OCI-LY7 (cell line): ENCODE measurements around the gene TMC7. TPM values are rescaled to one million over a fixed set of nuclear protein-coding genes. Genes with fewer than 3 reads are reported as not detected.

Experiments
- BruUV-seq: library from RNA; stranded (reverse); fragments of 400-500 nt; replicated peaks from 2 replicates; lab custom pipeline; 2021; lab: Mats Ljungman, UMichigan
- CTCF ChIA-PET: fragments of 300-600 bp; sonication (Branson Sonifier 250); formaldehyde crosslinking; loops from one replicate; lab custom pipeline; 2022; ENCODE audit warnings: antibody characterized with exemption; ENCODE audit not compliant: unreplicated experiment; lab: Charles Lee
- POLR2A ChIA-PET: fragments of 300-600 bp; sonication (Branson Sonifier 250); formaldehyde crosslinking; loops from one replicate; lab custom pipeline; 2022; ENCODE audit warnings: antibody characterized with exemption; lab: Charles Lee
- DNase-seq: peaks from one replicate; pipeline ENCODE4 v3.0.0-alpha.2; 2015; ENCODE audit warnings: low spot score
- H2AFZ ChIP-seq: fragments of 200-600 bp; sonication (generic), shearing (Covaris generic); 2 replicates; pipeline ENCODE4 v1.6.1; 2014; ENCODE audit warnings: mild to moderate bottlenecking, antibody characterized with exemption, low read length, moderate library complexity
- H3K27ac ChIP-seq: fragments of 200-600 bp; sonication (generic); 2 replicates; pipeline ENCODE4 v1.5.1; 2014; ENCODE audit warnings: mixed run types, low read depth, mild to moderate bottlenecking, moderate library complexity, low read length, inconsistent platforms; ENCODE audit not compliant: poor library complexity, severe bottlenecking
- H3K36me3 ChIP-seq: fragments of 200-600 bp; sonication (generic); 2 replicates; pipeline ENCODE4 v1.6.1; 2014; ENCODE audit warnings: mild to moderate bottlenecking, antibody characterized with exemption, low read length, moderate library complexity, mixed read lengths; ENCODE audit not compliant: insufficient read depth
- H3K4me1 ChIP-seq: fragments of 200-600 bp; sonication (generic); 2 replicates; pipeline ENCODE4 v1.5.1; 2014; ENCODE audit warnings: mild to moderate bottlenecking, low read length; ENCODE audit not compliant: insufficient read depth, poor library complexity, severe bottlenecking
- H3K4me2 ChIP-seq: fragments of 200-600 bp; sonication (generic); 2 replicates; pipeline ENCODE4 v1.6.1; 2014; ENCODE audit warnings: mild to moderate bottlenecking, low read length
- H3K4me3 ChIP-seq: fragments of 200-600 bp; sonication (generic); 2 replicates; pipeline ENCODE4 v1.5.1; 2014; ENCODE audit warnings: mild to moderate bottlenecking, low read depth, low read length; ENCODE audit not compliant: poor library complexity, severe bottlenecking
- H3K79me2 ChIP-seq: fragments of 200-600 bp; sonication (generic); 2 replicates; pipeline ENCODE4 v1.6.1; 2016; ENCODE audit warnings: low read depth, mild to moderate bottlenecking, low read length, moderate library complexity, mixed read lengths; ENCODE audit not compliant: insufficient read depth
- H3K9me2 ChIP-seq: fragments of 200-600 bp; sonication (generic); 2 replicates; pipeline ENCODE4 v1.6.1; 2016; ENCODE audit warnings: mild to moderate bottlenecking, low read length, mixed read lengths; ENCODE audit not compliant: insufficient read depth
- H3K9me3 ChIP-seq: fragments of 200-600 bp; sonication (generic); 2 replicates; pipeline ENCODE4 v1.6.1; 2014; ENCODE audit warnings: mild to moderate bottlenecking, mixed run types, low read length, mixed read lengths
- H4K20me1 ChIP-seq: fragments of 200-600 bp; sonication (generic); 2 replicates; pipeline ENCODE4 v1.6.1; 2014; ENCODE audit warnings: mild to moderate bottlenecking, antibody characterized with exemption, low read length, moderate library complexity, mixed read lengths; ENCODE audit not compliant: insufficient read depth
- CTCF ChIP-seq: fragments of 200-600 bp; sonication (generic); conservative IDR thresholded peaks from 2 replicates; pipeline ENCODE4 v1.5.1; 2014; ENCODE audit warnings: mild to moderate bottlenecking, antibody characterized with exemption, low read length, moderate library complexity, mixed read lengths
- EZH2phosphoT487 ChIP-seq: fragments of 200-600 bp; sonication (generic); IDR thresholded peaks from 2 replicates; pipeline ENCODE4 v1.6.1; 2018; ENCODE audit warnings: low read depth, borderline replicate concordance, mild to moderate bottlenecking, mixed run types, antibody characterized with exemption, low read length, moderate library complexity, mixed read lengths
- intact Hi-C: fragments of 100-400 bp; cut with micrococcal nuclease; formaldehyde crosslinking; loops from one replicate; pipeline ENCODE4 v1.10.0; 2022; ENCODE audit not compliant: unreplicated experiment
- total RNA-seq, 2 experiments: library from RNA; depleted of rRNA in 1 of 2; stranded (reverse); fragments of >200 nt in 1 of 2; shearing (Covaris generic) in 1 of 2; gene quantifications; 2 replicates each; pipeline ENCODE4 v1.2.3, GENCODE V29; 2014 to 2022

TMC7 gene
- total RNA-seq, 2 experiments from 2014 or later: not detected

GRCh38 chr16:19006446-19007315 lies 22.9 kb downstream of the TMC7 start:
- no peaks in the 10 kb centered on the region for H3K9me3 ChIP-seq
- no peaks in the 10 kb centered on the region for H4K20me1 ChIP-seq
- no peak overlapping the region for H3K4me3 ChIP-seq
- intact Hi-C loops: no loop called here
- POLR2A ChIA-PET: no interaction called here
- CTCF ChIA-PET: no interaction called here
- no peak for DNase-seq
- H3K79me2 ChIP-seq: no peaks in the 10 kb centered on the region
- no peak overlapping the region for H3K27ac ChIP-seq
- no peaks in the 10 kb centered on the region for H3K36me3 ChIP-seq
- H3K4me1 ChIP-seq: no peaks in the 10 kb centered on the region
- no peaks in the 10 kb centered on the region for H3K9me2 ChIP-seq
- TF ChIP-seq CTCF: no peak
- TF ChIP-seq EZH2phosphoT487: no peak
- BruUV-seq: no TSS peak
- H2AFZ ChIP-seq: no peak overlapping the region
- H3K4me2 ChIP-seq: no peak overlapping the region

- CTCF ChIA-PET: no interaction called here
- Histone ChIP-seq H3K36me3 (no peaks in the 10 kb centered on the region), H3K79me2 (no peaks in the 10 kb centered on the region), H3K4me3 (no peak overlapping the region), H4K20me1 (no peaks in the 10 kb centered on the region), H3K9me2 (no peaks in the 10 kb centered on the region), H3K4me1 (no peaks in the 10 kb centered on the region), H2AFZ (no peak overlapping the region), H3K27ac (no peak overlapping the region), H3K9me3 (no peaks in the 10 kb centered on the region), H3K4me2 (no peak overlapping the region)
- TF ChIP-seq EZH2phosphoT487: no peak
- no peak for TF ChIP-seq CTCF
- BruUV-seq: no TSS peak
- intact Hi-C loops: no loop called here
- DNase-seq: no peak
- POLR2A ChIA-PET: interaction anchor here (0.7 to 1.0 kb wide), 2 partner anchors 12 to 16 kb away, joined by 3 to 4 read pairs; no protein-coding TSS in a partner anchor
These were observed 24.8 kb downstream of the TMC7 start for GRCh38 chr16:19008245-19009169.
